Mesendoderm (in vitro differentiated cells): ENCODE results near the gene DOP1A.
A peak's percentile ranks its signal among the peaks of the same experiment; 100 is the strongest.
"Not testable (repeated sequence)": the region's sequence is repeated elsewhere in the genome, so short reads cannot be mapped to it uniquely, and the experiment has no call there.

Experiments used
- DNase-seq: peaks from one replicate; pipeline ENCODE4 v3.0.0; 2013
- H2AK5ac ChIP-seq: 2 replicates; pipeline ENCODE4 v1.6.1; 2013; ENCODE audit warnings: low read length, inconsistent platforms
- H2BK120ac ChIP-seq: 2 replicates; pipeline ENCODE4 v1.6.1; 2013; ENCODE audit warnings: low read depth, mild to moderate bottlenecking, low read length, moderate library complexity, mixed read lengths
- H2BK15ac ChIP-seq: replicated peaks from 2 replicates; pipeline ENCODE4 v1.6.1; 2013; ENCODE audit warnings: low read depth, mild to moderate bottlenecking, moderate library complexity
- H2BK5ac ChIP-seq: 2 replicates; pipeline ENCODE4 v1.6.1; 2013; ENCODE audit warnings: low read length, inconsistent platforms
- H3K18ac ChIP-seq: 2 replicates; pipeline ENCODE4 v1.6.1; 2013; ENCODE audit warnings: mild to moderate bottlenecking, low read length, mixed read lengths
- H3K23ac ChIP-seq: one replicate; pipeline ENCODE4 v1.6.1; 2013; ENCODE audit warnings: low read length
- H3K27ac ChIP-seq: 2 replicates; pipeline ENCODE4 v1.5.1; 2013; ENCODE audit warnings: low read depth, mild to moderate bottlenecking, inconsistent platforms, low read length, moderate library complexity
- H3K27me3 ChIP-seq: 2 replicates; pipeline ENCODE4 v1.6.1; 2013; ENCODE audit warnings: low read length, control low read depth, mild to moderate bottlenecking, inconsistent platforms; ENCODE audit not compliant: insufficient read depth, poor library complexity
- H3K36me3 ChIP-seq: 2 replicates; pipeline ENCODE4 v1.6.1; 2013; ENCODE audit warnings: low read length, inconsistent platforms; ENCODE audit not compliant: control insufficient read depth, insufficient read depth
- H3K4ac ChIP-seq: one replicate; pipeline ENCODE4 v1.6.1; 2013; ENCODE audit warnings: low read depth, mild to moderate bottlenecking, low read length, moderate library complexity
- H3K4me1 ChIP-seq: 2 replicates; pipeline ENCODE4 v1.6.1; 2013; ENCODE audit warnings: low read depth, low read length, inconsistent platforms; ENCODE audit not compliant: control insufficient read depth
- H3K4me2 ChIP-seq: 2 replicates; pipeline ENCODE4 v1.6.1; 2013; ENCODE audit warnings: low read length
- H3K4me3 ChIP-seq: 2 replicates; pipeline ENCODE4 v1.5.1; 2013; ENCODE audit warnings: mild to moderate bottlenecking, low read length
- H3K56ac ChIP-seq: one replicate; pipeline ENCODE4 v1.6.1; 2013; ENCODE audit warnings: low read length
- H3K79me1 ChIP-seq: 2 replicates; pipeline ENCODE4 v1.6.1; 2013; ENCODE audit warnings: low read length, inconsistent platforms
- H3K79me2 ChIP-seq: 2 replicates; pipeline ENCODE4 v1.6.1; 2013; ENCODE audit warnings: mild to moderate bottlenecking, low read length; ENCODE audit not compliant: control insufficient read depth, insufficient read depth
- H3K9ac ChIP-seq: 2 replicates; pipeline ENCODE4 v1.6.1; 2013; ENCODE audit warnings: low read length, inconsistent platforms
- H4K5ac ChIP-seq: one replicate; pipeline ENCODE4 v1.6.1; 2013; ENCODE audit warnings: low read length
- H4K8ac ChIP-seq: one replicate; pipeline ENCODE4 v1.6.1; 2013; ENCODE audit warnings: low read depth, mild to moderate bottlenecking, control low read depth, low read length, moderate library complexity
- WGBS: extraction: QIAGEN DNeasy Blood & Tissue Kit; methylation state at CpG from one replicate; pipeline ENCODE4 v1.1.7; 2013; ENCODE audit warnings: low lambda C conversion rate, missing lambda C conversion rate; ENCODE audit not compliant: insufficient coverage; ENCODE audit errors: extremely low coverage; 5-methylcytosine and 5-hydroxymethylcytosine counted together

The DOP1A gene

DNA sequence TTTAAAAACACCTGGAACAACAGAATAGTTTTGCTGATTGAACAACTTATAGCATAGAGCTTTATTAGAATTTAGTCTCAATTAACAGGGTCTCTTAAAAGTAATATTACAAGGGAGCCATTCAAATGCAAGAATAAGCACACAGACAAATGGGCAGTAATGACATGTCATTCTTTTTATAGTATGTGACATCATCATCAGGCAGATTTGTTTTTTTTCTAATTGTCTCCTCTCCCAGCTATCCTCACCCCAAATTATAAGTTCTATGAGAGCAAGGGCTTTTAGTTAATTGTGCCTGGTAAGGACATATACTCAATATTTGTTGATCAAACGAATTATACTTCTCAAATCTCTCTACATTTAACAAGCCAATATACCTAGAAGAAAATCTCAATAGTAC is 114.6 kb downstream of the DOP1A start:
- no peak overlapping the region for H3K18ac ChIP-seq
- WGBS = no CpG with 5 or more reads among the region's 1 CpG
- H3K36me3 ChIP-seq = peaks cover 8% of the 10 kb centered on the region
- H3K4me2 ChIP-seq = no peak overlapping the region
- no peak overlapping the region for H2BK120ac ChIP-seq
- H3K56ac ChIP-seq = no peak overlapping the region
- H3K4me3 ChIP-seq = no peak overlapping the region
- H3K9ac ChIP-seq = no peak overlapping the region
- H3K27me3 ChIP-seq = no peaks in the 10 kb centered on the region
- H2AK5ac ChIP-seq = no peak overlapping the region
- no peak overlapping the region for H3K27ac ChIP-seq
- no peak overlapping the region for H4K5ac ChIP-seq
- H3K23ac ChIP-seq = no peak overlapping the region
- no peak overlapping the region for H4K8ac ChIP-seq
- H2BK5ac ChIP-seq = no peak overlapping the region
- H3K4ac ChIP-seq = no peak overlapping the region
- H2BK15ac ChIP-seq = no peak overlapping the region
- H3K79me2 ChIP-seq = peaks cover 2% of the 10 kb centered on the region
- no peaks in the 10 kb centered on the region for H3K4me1 ChIP-seq
- H3K79me1 ChIP-seq = peaks cover 6% of the 10 kb centered on the region
- DNase-seq = no peak

GRCh38 chr6:83183082-83183828 is 115.8 kb downstream of the DOP1A start:
- no peak overlapping the region for H3K4me2 ChIP-seq
- H4K5ac ChIP-seq = no peak overlapping the region
- H3K4me3 ChIP-seq = no peak overlapping the region
- H2BK15ac ChIP-seq = no peak overlapping the region
- H3K27me3 ChIP-seq = no peaks in the 10 kb centered on the region
- peaks cover 6% of the 10 kb centered on the region for H3K79me1 ChIP-seq
- H3K56ac ChIP-seq = no peak overlapping the region
- peaks cover 8% of the 10 kb centered on the region for H3K36me3 ChIP-seq
- no peak overlapping the region for H3K27ac ChIP-seq
- no peak overlapping the region for H3K9ac ChIP-seq
- H4K8ac ChIP-seq = no peak overlapping the region
- H3K79me2 ChIP-seq = peaks cover 2% of the 10 kb centered on the region
- no peaks in the 10 kb centered on the region for H3K4me1 ChIP-seq
- H3K4ac ChIP-seq = no peak overlapping the region
- H3K18ac ChIP-seq = no peak overlapping the region
- no CpG with 5 or more reads among the region's 9 CpGs for WGBS
- H2AK5ac ChIP-seq = no peak overlapping the region
- no peak for DNase-seq
- H2BK120ac ChIP-seq = no peak overlapping the region
- H2BK5ac ChIP-seq = no peak overlapping the region
- no peak overlapping the region for H3K23ac ChIP-seq

GRCh38 chr6:83185096-83185495 is 117.6 kb downstream of the DOP1A start:
- H4K5ac ChIP-seq = no peak overlapping the region

GRCh38 chr6:83188501-83188900 is 121.0 kb downstream of the DOP1A start:
- no peak overlapping the region for H3K4me2 ChIP-seq
- H3K4ac ChIP-seq = no peak overlapping the region
- H3K79me2 ChIP-seq = peaks cover 26% of the 10 kb centered on the region
- H3K79me1 ChIP-seq = peaks cover 14% of the 10 kb centered on the region
- no peak overlapping the region for H3K23ac ChIP-seq
- H4K5ac ChIP-seq = no peak overlapping the region
- no peak overlapping the region for H3K56ac ChIP-seq
- H3K18ac ChIP-seq = no peak overlapping the region
- peak; percentile 61 for DNase-seq
- peaks cover 3% of the 10 kb centered on the region for H3K36me3 ChIP-seq
- no peak overlapping the region for H4K8ac ChIP-seq
- no peaks in the 10 kb centered on the region for H3K27me3 ChIP-seq
- H2BK120ac ChIP-seq = no peak overlapping the region
- H3K9ac ChIP-seq = no peak overlapping the region
- no peak overlapping the region for H3K4me3 ChIP-seq
- peaks cover 4% of the 10 kb centered on the region for H3K4me1 ChIP-seq
- no peak overlapping the region for H2AK5ac ChIP-seq
- no peak overlapping the region for H2BK15ac ChIP-seq
- no peak overlapping the region for H2BK5ac ChIP-seq
- no CpG with 5 or more reads among the region's 3 CpGs for WGBS
- H3K27ac ChIP-seq = no peak overlapping the region

More at GRCh38 chr6:83185096-83185495, 117.6 kb downstream of the DOP1A start:
- H2BK120ac ChIP-seq = no peak overlapping the region
- no peak overlapping the region for H3K4me3 ChIP-seq
- H3K79me1 ChIP-seq = peaks cover 14% of the 10 kb centered on the region
- H3K9ac ChIP-seq = no peak overlapping the region
- H3K23ac ChIP-seq = no peak overlapping the region
- H3K18ac ChIP-seq = no peak overlapping the region
- no peak overlapping the region for H3K27ac ChIP-seq
- H2BK5ac ChIP-seq = no peak overlapping the region
- H3K56ac ChIP-seq = no peak overlapping the region
- H3K36me3 ChIP-seq = peaks cover 8% of the 10 kb centered on the region
- H3K79me2 ChIP-seq = peaks cover 9% of the 10 kb centered on the region
- no peak overlapping the region for H2AK5ac ChIP-seq
- no peaks in the 10 kb centered on the region for H3K4me1 ChIP-seq
- H2BK15ac ChIP-seq = no peak overlapping the region
- no peak overlapping the region for H4K8ac ChIP-seq
- no CpG with 5 or more reads among the region's 2 CpGs for WGBS
- no peak for DNase-seq
- H3K4ac ChIP-seq = no peak overlapping the region
- no peak overlapping the region for H3K4me2 ChIP-seq
- H3K27me3 ChIP-seq = no peaks in the 10 kb centered on the region

DNA sequence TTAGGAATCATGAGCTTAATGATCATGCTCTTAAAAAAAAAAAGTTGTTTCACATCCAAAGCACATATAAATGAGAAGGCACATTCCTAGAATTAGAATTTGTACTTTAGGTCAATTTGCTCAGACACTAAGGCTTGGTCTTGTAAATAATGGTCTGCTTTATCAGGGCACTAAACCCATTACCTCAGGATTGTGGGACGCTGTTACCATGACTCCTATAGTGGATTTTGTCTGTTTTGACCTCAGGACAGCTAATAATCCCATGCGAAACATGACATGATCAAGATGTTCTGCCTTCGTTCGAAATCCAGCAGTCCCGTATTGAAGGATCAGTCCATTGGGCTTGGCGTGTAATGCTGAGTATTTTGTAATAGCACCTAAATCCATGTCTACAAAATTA is 123.2 kb downstream of the DOP1A start:
- H3K36me3 ChIP-seq = peaks cover 3% of the 10 kb centered on the region
- H2BK120ac ChIP-seq = no peak overlapping the region
- H3K4me3 ChIP-seq = no peak overlapping the region
- H3K4me2 ChIP-seq = peak overlapping the region; percentile 13
- DNase-seq = peak; percentile 62
- H4K5ac ChIP-seq = no peak overlapping the region
- no peak overlapping the region for H3K4ac ChIP-seq
- peak overlapping the region; percentile 12 for H3K9ac ChIP-seq
- H3K79me2 ChIP-seq = peaks cover 26% of the 10 kb centered on the region
- WGBS = no CpG with 5 or more reads among the region's 6 CpGs
- no peak overlapping the region for H3K56ac ChIP-seq
- peaks cover 14% of the 10 kb centered on the region for H3K79me1 ChIP-seq
- no peak overlapping the region for H2AK5ac ChIP-seq
- H3K4me1 ChIP-seq = peaks cover 4% of the 10 kb centered on the region
- H3K27me3 ChIP-seq = no peaks in the 10 kb centered on the region
- no peak overlapping the region for H3K23ac ChIP-seq
- no peak overlapping the region for H3K27ac ChIP-seq
- no peak overlapping the region for H2BK15ac ChIP-seq
- no peak overlapping the region for H2BK5ac ChIP-seq
- H4K8ac ChIP-seq = no peak overlapping the region
- H3K18ac ChIP-seq = no peak overlapping the region

GRCh38 chr6:83191974-83192373 is 124.5 kb downstream of the DOP1A start:
- H4K5ac ChIP-seq, H3K4me1 ChIP-seq, H3K36me3 ChIP-seq, H2BK5ac ChIP-seq, H2BK120ac ChIP-seq, H3K18ac ChIP-seq, H3K27ac ChIP-seq, H4K8ac ChIP-seq, H2AK5ac ChIP-seq, H3K23ac ChIP-seq, H3K4ac ChIP-seq, DNase-seq, H2BK15ac ChIP-seq, H3K27me3 ChIP-seq: not testable (repeated sequence)
- peaks cover 10% of the 10 kb centered on the region for H3K79me1 ChIP-seq
- WGBS = no CpG with 5 or more reads among the region's 18 CpGs
- peak overlapping the region; percentile 77 for H3K4me2 ChIP-seq
- H3K56ac ChIP-seq = peak overlapping the region; percentile 18
- peaks cover 24% of the 10 kb centered on the region for H3K79me2 ChIP-seq
- peak overlapping the region; percentile 48 for H3K4me3 ChIP-seq
- H3K9ac ChIP-seq = peak overlapping the region; percentile 98
